ENCODE results near the gene SCLT1.
A peak's percentile ranks its signal among the peaks of the same experiment; 100 is the strongest.

SCLT1 gene

DNA sequence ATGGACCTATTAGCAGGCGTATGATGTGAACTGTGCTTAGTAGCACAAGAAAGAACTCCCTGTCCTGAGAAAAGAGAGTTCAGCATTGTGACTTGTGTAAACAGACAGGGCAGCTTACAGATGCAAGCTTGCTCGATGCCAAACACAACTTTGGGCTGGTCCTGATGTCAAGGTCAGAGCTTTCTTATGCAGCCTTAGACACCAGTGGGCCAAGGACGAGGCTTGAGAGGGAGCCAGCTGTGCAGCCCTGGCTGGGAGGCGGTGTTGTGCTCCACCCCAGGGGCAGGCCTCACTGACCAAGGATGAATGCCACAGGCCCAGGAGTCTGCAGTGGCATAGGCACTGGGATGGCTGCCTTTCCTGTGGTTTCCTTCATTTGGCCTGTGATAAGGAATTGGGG, 248.4 kb downstream of the SCLT1 start:
- no peak overlapping the region for H3K4me3 ChIP-seq (ENCODE audit: insufficient read depth in 1 of 2, low read depth in 1 of 2, low read length in 2 of 2)
- H2BK12ac ChIP-seq (ENCODE audit: low read length in 2 of 2): peak overlapping the region in 1 of 2 experiments; percentile 24
- no peak overlapping the region for H3K18ac ChIP-seq (ENCODE audit: low read depth in 1 of 2, low read length in 2 of 2)
- H3K4me2 ChIP-seq (ENCODE audit: low read length, poor library complexity, severe bottlenecking): no peak overlapping the region
- 88% methylated on average over 4 of the region's 4 CpGs for WGBS
- no peak for DNase-seq
- no peak overlapping the region for H3K27ac ChIP-seq (ENCODE audit: low read length, poor library complexity, severe bottlenecking)
- H3K23ac ChIP-seq (ENCODE audit: low read length in 2 of 2): no peak overlapping the region
- peak overlapping the region; percentile 24 for H2AK5ac ChIP-seq (ENCODE audit: low read length, severe bottlenecking)
- no peak overlapping the region for H4K91ac ChIP-seq (ENCODE audit: low read length)
- no peak overlapping the region for H4K8ac ChIP-seq (ENCODE audit: low read length)
- H3K27me3 ChIP-seq (ENCODE audit: control insufficient read depth in 1 of 2, insufficient read depth in 1 of 2, low read length in 2 of 2): no peaks in the 10 kb centered on the region
- no peak overlapping the region for H3K4ac ChIP-seq (ENCODE audit: low read depth in 1 of 2, low read length in 2 of 2)
- no peak overlapping the region for H3K9ac ChIP-seq (ENCODE audit: low read length)
- H2BK15ac ChIP-seq (ENCODE audit: low read depth, poor library complexity, severe bottlenecking): no peak overlapping the region
- peaks cover 40% of the 10 kb centered on the region for H3K4me1 ChIP-seq (ENCODE audit: control insufficient read depth, insufficient read depth, low read depth, low read length)
- no peak overlapping the region for H2BK5ac ChIP-seq (ENCODE audit: low read depth, low read length, poor library complexity, severe bottlenecking)
- no peaks in the 10 kb centered on the region for H3K9me3 ChIP-seq (ENCODE audit: control insufficient read depth, low read length)
- no peak overlapping the region for H2AFZ ChIP-seq (ENCODE audit: low read depth, low read length)
- no peak overlapping the region for H2BK120ac ChIP-seq (ENCODE audit: low read depth, low read length)
- peaks cover 19% of the 10 kb centered on the region for H3K79me1 ChIP-seq (replicated peaks; ENCODE audit: low read length, poor library complexity, severe bottlenecking)
- peaks cover 55 to 79% of the 10 kb centered on the region in 2 experiments for H3K36me3 ChIP-seq (ENCODE audit: control insufficient read depth in 1 of 2, insufficient read depth in 2 of 2, low read depth in 1 of 2, low read length in 2 of 2)
- H3K14ac ChIP-seq (ENCODE audit: low read length in 2 of 2): peak overlapping the region in 1 of 2 experiments; percentile 0

DNA sequence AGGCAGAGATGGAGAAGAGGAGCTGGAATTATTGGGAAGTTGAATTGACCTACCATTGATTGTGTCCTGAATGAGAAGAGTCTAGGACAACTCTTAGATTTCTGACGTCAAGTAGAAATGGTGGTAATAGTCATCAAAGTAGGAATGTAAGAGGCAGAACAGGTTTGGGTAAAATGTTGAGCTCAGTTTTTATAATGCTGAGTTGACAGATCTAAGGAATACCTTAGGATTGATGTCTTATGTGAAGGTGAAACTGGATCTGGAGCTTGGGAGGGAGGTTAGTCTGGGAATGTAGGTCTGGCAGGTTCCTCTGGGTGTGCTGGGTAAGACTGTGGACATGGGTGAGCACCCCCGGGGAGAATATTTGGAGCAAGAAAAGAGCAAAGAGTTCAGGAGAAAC, 251.9 kb downstream of the SCLT1 start:
- Histone ChIP-seq H3K14ac (ENCODE audit: low read length in 2 of 2) (no peak overlapping the region), H3K4me2 (ENCODE audit: low read length, poor library complexity, severe bottlenecking) (no peak overlapping the region), H2AK5ac (ENCODE audit: low read length, severe bottlenecking) (no peak overlapping the region), H3K9me3 (ENCODE audit: control insufficient read depth, low read length) (no peaks in the 10 kb centered on the region), H3K4ac (ENCODE audit: low read depth in 1 of 2, low read length in 2 of 2) (no peak overlapping the region), H3K18ac (ENCODE audit: low read depth in 1 of 2, low read length in 2 of 2) (no peak overlapping the region), H4K91ac (ENCODE audit: low read length) (no peak overlapping the region), H3K27me3 (ENCODE audit: control insufficient read depth in 1 of 2, insufficient read depth in 1 of 2, low read length in 2 of 2) (no peaks in the 10 kb centered on the region), H2BK12ac (ENCODE audit: low read length in 2 of 2) (no peak overlapping the region), H4K8ac (ENCODE audit: low read length) (no peak overlapping the region), H3K4me3 (ENCODE audit: insufficient read depth in 1 of 2, low read depth in 1 of 2, low read length in 2 of 2) (no peak overlapping the region), H3K23ac (ENCODE audit: low read length in 2 of 2) (no peak overlapping the region), H3K36me3 (ENCODE audit: control insufficient read depth in 1 of 2, insufficient read depth in 2 of 2, low read depth in 1 of 2, low read length in 2 of 2) (peaks cover 34 to 56% of the 10 kb centered on the region in 2 experiments), H3K4me1 (ENCODE audit: control insufficient read depth, insufficient read depth, low read depth, low read length) (peaks cover 11% of the 10 kb centered on the region), H3K27ac (ENCODE audit: low read length, poor library complexity, severe bottlenecking) (no peak overlapping the region), H2BK15ac (ENCODE audit: low read depth, poor library complexity, severe bottlenecking) (no peak overlapping the region), H2BK120ac (ENCODE audit: low read depth, low read length) (no peak overlapping the region), H2BK5ac (ENCODE audit: low read depth, low read length, poor library complexity, severe bottlenecking) (no peak overlapping the region), H2AFZ (ENCODE audit: low read depth, low read length) (no peak overlapping the region), H3K79me1 (replicated peaks; ENCODE audit: low read length, poor library complexity, severe bottlenecking) (peaks cover 13% of the 10 kb centered on the region), H3K9ac (ENCODE audit: low read length) (no peak overlapping the region)
- WGBS: 96% methylated on average over 2 of the region's 2 CpGs
- no peak for DNase-seq

DNA sequence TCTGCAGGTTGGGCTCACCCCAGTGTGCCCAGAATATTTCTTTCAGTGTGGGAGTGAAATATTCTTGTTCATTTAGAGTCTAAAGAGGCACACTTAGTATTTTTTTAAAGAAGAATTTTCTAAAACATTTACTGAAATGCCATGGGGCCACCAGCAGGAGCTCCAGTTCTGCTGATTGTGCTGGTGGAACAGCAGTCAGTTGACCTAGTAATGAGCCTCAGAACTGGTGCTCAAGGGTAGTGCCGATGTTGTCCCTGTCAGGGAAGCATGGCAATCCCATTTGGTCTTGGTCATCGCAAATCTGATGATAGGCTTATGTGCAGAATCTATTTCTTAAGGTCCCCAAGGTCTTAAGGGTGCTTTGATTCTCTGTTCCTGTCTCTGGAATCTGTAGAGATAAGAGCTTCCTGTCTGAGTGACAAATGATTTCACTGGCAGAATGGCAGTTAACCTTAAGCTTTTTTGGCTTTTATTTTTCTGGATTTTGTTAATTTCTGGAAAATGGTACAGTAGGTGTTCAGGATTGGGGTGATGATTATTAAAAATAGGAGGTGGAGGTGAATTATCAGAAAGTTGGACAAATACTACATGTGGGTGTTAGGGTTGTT, 252.5 kb downstream of the SCLT1 start:
- no peak overlapping the region for H3K4ac ChIP-seq (ENCODE audit: low read depth in 1 of 2, low read length in 2 of 2)
- peaks cover 8% of the 10 kb centered on the region for H3K4me1 ChIP-seq (ENCODE audit: control insufficient read depth, insufficient read depth, low read depth, low read length)
- H4K8ac ChIP-seq (ENCODE audit: low read length): no peak overlapping the region
- no peak overlapping the region for H3K23ac ChIP-seq (ENCODE audit: low read length in 2 of 2)
- no peak for DNase-seq
- peaks cover 9% of the 10 kb centered on the region for H3K79me1 ChIP-seq (replicated peaks; ENCODE audit: low read length, poor library complexity, severe bottlenecking)
- no peaks in the 10 kb centered on the region for H3K9me3 ChIP-seq (ENCODE audit: control insufficient read depth, low read length)
- H4K91ac ChIP-seq (ENCODE audit: low read length): no peak overlapping the region
- no peak overlapping the region for H3K4me2 ChIP-seq (ENCODE audit: low read length, poor library complexity, severe bottlenecking)
- H3K9ac ChIP-seq (ENCODE audit: low read length): no peak overlapping the region
- H3K4me3 ChIP-seq (ENCODE audit: insufficient read depth in 1 of 2, low read depth in 1 of 2, low read length in 2 of 2): no peak overlapping the region
- no peak overlapping the region for H2AK5ac ChIP-seq (ENCODE audit: low read length, severe bottlenecking)
- H3K36me3 ChIP-seq (ENCODE audit: control insufficient read depth in 1 of 2, insufficient read depth in 2 of 2, low read depth in 1 of 2, low read length in 2 of 2): peaks cover 30 to 53% of the 10 kb centered on the region in 2 experiments
- H2BK15ac ChIP-seq (ENCODE audit: low read depth, poor library complexity, severe bottlenecking): no peak overlapping the region
- no peak overlapping the region for H3K18ac ChIP-seq (ENCODE audit: low read depth in 1 of 2, low read length in 2 of 2)
- 78% methylated on average over 2 of the region's 2 CpGs for WGBS
- no peak overlapping the region for H2BK120ac ChIP-seq (ENCODE audit: low read depth, low read length)
- H3K27ac ChIP-seq (ENCODE audit: low read length, poor library complexity, severe bottlenecking): no peak overlapping the region
- H2AFZ ChIP-seq (ENCODE audit: low read depth, low read length): no peak overlapping the region
- no peaks in the 10 kb centered on the region for H3K27me3 ChIP-seq (ENCODE audit: control insufficient read depth in 1 of 2, insufficient read depth in 1 of 2, low read length in 2 of 2)
- H2BK12ac ChIP-seq (ENCODE audit: low read length in 2 of 2): no peak overlapping the region
- H2BK5ac ChIP-seq (ENCODE audit: low read depth, low read length, poor library complexity, severe bottlenecking): no peak overlapping the region
- no peak overlapping the region for H3K14ac ChIP-seq (ENCODE audit: low read length in 2 of 2)

DNA sequence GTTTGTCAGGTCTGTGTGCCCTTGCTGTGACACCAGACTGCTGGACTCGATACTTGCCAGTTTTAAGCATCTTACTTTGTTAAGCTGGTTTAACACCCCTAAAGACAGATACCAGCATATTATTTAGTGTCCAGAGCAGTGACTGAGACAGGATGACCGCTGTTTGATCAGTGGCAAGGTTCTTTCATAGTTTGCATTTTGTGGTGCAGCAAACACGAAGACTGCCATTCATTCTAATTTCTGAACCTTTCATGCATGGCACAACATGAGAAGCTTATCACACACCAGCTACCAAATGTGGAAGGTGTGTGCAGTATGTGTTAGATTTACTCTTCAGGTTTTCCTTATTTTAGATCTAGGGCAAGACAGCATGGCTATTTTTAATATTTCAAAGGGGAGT, 255.7 kb downstream of the SCLT1 start:
- no peak overlapping the region for H3K4me2 ChIP-seq (ENCODE audit: low read length, poor library complexity, severe bottlenecking)

More for the DNA sequence above, 255.7 kb downstream of the SCLT1 start:
- no peak overlapping the region for H2BK12ac ChIP-seq (ENCODE audit: low read length in 2 of 2)
- no peak overlapping the region for H3K23ac ChIP-seq (ENCODE audit: low read length in 2 of 2)
- no peaks in the 10 kb centered on the region for H3K9me3 ChIP-seq (ENCODE audit: control insufficient read depth, low read length)
- H3K14ac ChIP-seq (ENCODE audit: low read length in 2 of 2): no peak overlapping the region
- H3K9ac ChIP-seq (ENCODE audit: low read length): no peak overlapping the region
- H2BK5ac ChIP-seq (ENCODE audit: low read depth, low read length, poor library complexity, severe bottlenecking): no peak overlapping the region
- H4K91ac ChIP-seq (ENCODE audit: low read length): no peak overlapping the region
- H3K36me3 ChIP-seq (ENCODE audit: control insufficient read depth in 1 of 2, insufficient read depth in 2 of 2, low read depth in 1 of 2, low read length in 2 of 2): peaks cover 32 to 50% of the 10 kb centered on the region in 2 experiments
- no peak overlapping the region for H2BK15ac ChIP-seq (ENCODE audit: low read depth, poor library complexity, severe bottlenecking)
- H3K4me3 ChIP-seq (ENCODE audit: insufficient read depth in 1 of 2, low read depth in 1 of 2, low read length in 2 of 2): no peak overlapping the region
- no peak overlapping the region for H2BK120ac ChIP-seq (ENCODE audit: low read depth, low read length)
- no peak overlapping the region for H2AK5ac ChIP-seq (ENCODE audit: low read length, severe bottlenecking)
- H3K27me3 ChIP-seq (ENCODE audit: control insufficient read depth in 1 of 2, insufficient read depth in 1 of 2, low read length in 2 of 2): no peaks in the 10 kb centered on the region
- no peaks in the 10 kb centered on the region for H3K79me1 ChIP-seq (replicated peaks; ENCODE audit: low read length, poor library complexity, severe bottlenecking)
- H3K4me1 ChIP-seq (ENCODE audit: control insufficient read depth, insufficient read depth, low read depth, low read length): peaks cover 7% of the 10 kb centered on the region
- H3K27ac ChIP-seq (ENCODE audit: low read length, poor library complexity, severe bottlenecking): no peak overlapping the region
- H3K18ac ChIP-seq (ENCODE audit: low read depth in 1 of 2, low read length in 2 of 2): no peak overlapping the region
- no peak overlapping the region for H2AFZ ChIP-seq (ENCODE audit: low read depth, low read length)
- H3K4ac ChIP-seq (ENCODE audit: low read depth in 1 of 2, low read length in 2 of 2): no peak overlapping the region
- H4K8ac ChIP-seq (ENCODE audit: low read length): no peak overlapping the region
- 100% methylated on average over 2 of the region's 3 CpGs for WGBS
- DNase-seq: no peak
